ENCODE data around the gene EMCN. TPM values are rescaled to one million over a fixed set of nuclear protein-coding genes. Genes with fewer than 3 reads are reported as not detected.

Gene EMCN
- total RNA-seq, 1 donor from 2014 or later, result not detected

DNA sequence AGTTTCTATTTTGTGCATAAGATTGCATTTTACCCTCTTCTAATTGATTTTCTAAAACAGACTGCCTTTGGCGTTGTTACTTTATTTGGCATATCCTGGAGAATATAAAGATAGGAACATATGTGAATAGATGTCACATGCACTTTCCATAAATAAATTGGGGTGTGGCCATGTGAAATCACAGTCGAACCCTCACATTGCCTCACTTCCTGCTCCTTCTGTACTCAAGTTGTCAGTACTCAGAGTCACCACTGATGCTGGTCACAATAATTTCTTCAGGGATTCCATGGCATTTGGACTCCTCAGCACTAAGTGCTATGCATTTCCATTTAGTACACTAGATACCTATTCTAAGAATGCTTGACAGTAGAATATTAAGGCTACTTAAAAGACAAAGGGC lies 1.4 kb upstream of the EMCN start:
- TF ChIP-seq, protein P1, sequence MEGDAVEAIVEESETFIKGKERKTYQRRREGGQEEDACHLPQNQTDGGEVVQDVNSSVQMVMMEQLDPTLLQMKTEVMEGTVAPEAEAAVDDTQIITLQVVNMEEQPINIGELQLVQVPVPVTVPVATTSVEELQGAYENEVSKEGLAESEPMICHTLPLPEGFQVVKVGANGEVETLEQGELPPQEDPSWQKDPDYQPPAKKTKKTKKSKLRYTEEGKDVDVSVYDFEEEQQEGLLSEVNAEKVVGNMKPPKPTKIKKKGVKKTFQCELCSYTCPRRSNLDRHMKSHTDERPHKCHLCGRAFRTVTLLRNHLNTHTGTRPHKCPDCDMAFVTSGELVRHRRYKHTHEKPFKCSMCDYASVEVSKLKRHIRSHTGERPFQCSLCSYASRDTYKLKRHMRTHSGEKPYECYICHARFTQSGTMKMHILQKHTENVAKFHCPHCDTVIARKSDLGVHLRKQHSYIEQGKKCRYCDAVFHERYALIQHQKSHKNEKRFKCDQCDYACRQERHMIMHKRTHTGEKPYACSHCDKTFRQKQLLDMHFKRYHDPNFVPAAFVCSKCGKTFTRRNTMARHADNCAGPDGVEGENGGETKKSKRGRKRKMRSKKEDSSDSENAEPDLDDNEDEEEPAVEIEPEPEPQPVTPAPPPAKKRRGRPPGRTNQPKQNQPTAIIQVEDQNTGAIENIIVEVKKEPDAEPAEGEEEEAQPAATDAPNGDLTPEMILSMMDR (IDR thresholded peaks at IDR 0.05; ENCODE audit: insufficient read depth, low read depth, low read length), result no peak
- TF ChIP-seq EZH2 (IDR thresholded peaks at IDR 0.05; ENCODE audit: insufficient read depth, low read length), result no peak
- Histone ChIP-seq H2AFZ (ENCODE audit: low read depth, low read length) (no peak overlapping the region), H3K4me3 (ENCODE audit: insufficient read depth, low read depth, low read length) (no peak overlapping the region), H3K79me2 (ENCODE audit: insufficient read depth, low read length) (no peaks in the 10 kb centered on the region), H3K9me3 (ENCODE audit: insufficient read depth, low read depth, low read length) (no peaks in the 10 kb centered on the region), H4K20me1 (ENCODE audit: insufficient read depth, low read length) (no peaks in the 10 kb centered on the region), H3K9ac (ENCODE audit: low read length) (no peak overlapping the region), H3K4me1 (ENCODE audit: insufficient read depth, low read length) (no peaks in the 10 kb centered on the region), H3K4me2 (ENCODE audit: low read length) (no peak overlapping the region), H3K36me3 (ENCODE audit: insufficient read depth, low read length) (no peaks in the 10 kb centered on the region), H3K27ac (ENCODE audit: low read depth, low read length) (no peak overlapping the region), H3K27me3 (ENCODE audit: insufficient read depth, low read length) (no peaks in the 10 kb centered on the region)
- H3K27ac Mint-ChIP-seq (ENCODE audit: unreplicated experiment), result no peak overlapping the region
- no peaks in the 10 kb centered on the region for H3K27me3 Mint-ChIP-seq (ENCODE audit: low read depth, unreplicated experiment)
- H3K36me3 Mint-ChIP-seq (ENCODE audit: low read depth, unreplicated experiment), result no peaks in the 10 kb centered on the region
- no peaks in the 10 kb centered on the region for H3K9me3 Mint-ChIP-seq (ENCODE audit: unreplicated experiment)
- peaks cover 4% of the 10 kb centered on the region for H3K4me1 Mint-ChIP-seq (ENCODE audit: low read depth, unreplicated experiment)
- H3K4me3 Mint-ChIP-seq (ENCODE audit: unreplicated experiment), result no peak overlapping the region
- DNase-seq (ENCODE audit: low read depth) (no peak), FAIRE-seq (no peak)

DNA sequence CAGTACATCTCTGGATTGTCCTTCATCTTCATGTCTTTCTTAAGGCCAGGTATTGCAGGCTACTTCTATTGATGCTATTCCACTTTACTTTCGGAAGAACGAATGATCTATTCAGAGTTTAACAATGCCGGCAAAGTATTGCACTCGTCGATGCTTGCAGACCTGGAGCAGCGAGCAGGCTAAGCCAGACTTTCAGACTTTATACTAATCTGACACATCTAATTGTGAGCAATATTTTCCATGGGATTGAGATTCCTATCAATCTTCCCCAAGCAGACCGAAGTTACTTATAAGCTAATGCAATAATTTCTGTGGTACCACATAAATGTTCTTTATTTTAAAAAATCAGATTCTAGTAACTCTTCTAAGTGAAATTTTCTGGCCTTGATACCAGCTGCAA lies 1.6 kb downstream of the EMCN start:
- H3K4me1 ChIP-seq (ENCODE audit: insufficient read depth, low read length), result no peaks in the 10 kb centered on the region
- H3K4me2 ChIP-seq (ENCODE audit: low read length), result no peak overlapping the region
- no peaks in the 10 kb centered on the region for H3K27me3 ChIP-seq (ENCODE audit: insufficient read depth, low read length)
- TF ChIP-seq EZH2 (IDR thresholded peaks at IDR 0.05; ENCODE audit: insufficient read depth, low read length), result no peak
- TF ChIP-seq, protein P1 (IDR thresholded peaks at IDR 0.05; ENCODE audit: insufficient read depth, low read depth, low read length), result no peak
- DNase-seq (ENCODE audit: low read depth) (no peak), FAIRE-seq (no peak)
- H3K4me3 Mint-ChIP-seq (ENCODE audit: unreplicated experiment), result no peak overlapping the region
- H3K9ac ChIP-seq (ENCODE audit: low read length), result no peak overlapping the region
- H3K36me3 Mint-ChIP-seq (ENCODE audit: low read depth, unreplicated experiment), result no peaks in the 10 kb centered on the region
- H3K79me2 ChIP-seq (ENCODE audit: insufficient read depth, low read length), result no peaks in the 10 kb centered on the region
- no peak overlapping the region for H2AFZ ChIP-seq (ENCODE audit: low read depth, low read length)
- H3K9me3 ChIP-seq (ENCODE audit: insufficient read depth, low read depth, low read length), result no peaks in the 10 kb centered on the region
- H3K27me3 Mint-ChIP-seq (ENCODE audit: low read depth, unreplicated experiment), result no peaks in the 10 kb centered on the region
- no peaks in the 10 kb centered on the region for H4K20me1 ChIP-seq (ENCODE audit: insufficient read depth, low read length)
- no peaks in the 10 kb centered on the region for H3K9me3 Mint-ChIP-seq (ENCODE audit: unreplicated experiment)
- no peak overlapping the region for H3K27ac ChIP-seq (ENCODE audit: low read depth, low read length)
- no peak overlapping the region for H3K27ac Mint-ChIP-seq (ENCODE audit: unreplicated experiment)
- no peaks in the 10 kb centered on the region for H3K36me3 ChIP-seq (ENCODE audit: insufficient read depth, low read length)
- peaks cover 8% of the 10 kb centered on the region for H3K4me1 Mint-ChIP-seq (ENCODE audit: low read depth, unreplicated experiment)
- no peak overlapping the region for H3K4me3 ChIP-seq (ENCODE audit: insufficient read depth, low read depth, low read length)

DNA sequence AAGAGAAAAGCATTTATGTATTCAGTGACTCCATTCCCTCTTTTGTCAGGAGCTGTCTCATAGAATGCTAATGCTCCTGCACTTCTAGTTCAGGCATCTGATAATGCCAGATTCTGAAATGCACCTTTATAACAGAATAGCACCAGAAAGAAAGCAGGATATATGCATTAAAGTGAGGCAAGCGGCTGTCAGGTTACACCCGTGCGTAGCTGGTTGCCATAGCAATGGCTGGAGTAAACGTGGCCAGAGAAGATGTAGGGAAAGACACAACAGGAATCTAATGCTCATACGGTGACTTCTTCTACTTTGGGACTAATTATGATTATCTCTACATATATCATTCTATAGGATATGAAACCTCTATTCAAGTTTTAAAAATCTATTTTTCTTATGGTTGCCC lies 5.9 kb downstream of the EMCN start:
- H3K9me3 Mint-ChIP-seq (ENCODE audit: unreplicated experiment), result no peaks in the 10 kb centered on the region
- Histone ChIP-seq H3K79me2 (ENCODE audit: insufficient read depth, low read length) (no peaks in the 10 kb centered on the region), H4K20me1 (ENCODE audit: insufficient read depth, low read length) (no peaks in the 10 kb centered on the region), H3K4me1 (ENCODE audit: insufficient read depth, low read length) (no peaks in the 10 kb centered on the region), H3K9ac (ENCODE audit: low read length) (no peak overlapping the region), H3K27me3 (ENCODE audit: insufficient read depth, low read length) (no peaks in the 10 kb centered on the region), H3K27ac (ENCODE audit: low read depth, low read length) (no peak overlapping the region), H3K9me3 (ENCODE audit: insufficient read depth, low read depth, low read length) (no peaks in the 10 kb centered on the region), H3K4me3 (ENCODE audit: insufficient read depth, low read depth, low read length) (no peak overlapping the region), H3K36me3 (ENCODE audit: insufficient read depth, low read length) (no peaks in the 10 kb centered on the region), H3K4me2 (ENCODE audit: low read length) (no peak overlapping the region), H2AFZ (ENCODE audit: low read depth, low read length) (no peak overlapping the region)
- H3K36me3 Mint-ChIP-seq (ENCODE audit: low read depth, unreplicated experiment), result no peaks in the 10 kb centered on the region
- H3K27me3 Mint-ChIP-seq (ENCODE audit: low read depth, unreplicated experiment), result no peaks in the 10 kb centered on the region
- peaks cover 4% of the 10 kb centered on the region for H3K4me1 Mint-ChIP-seq (ENCODE audit: low read depth, unreplicated experiment)
- no peak for TF ChIP-seq EZH2 (IDR thresholded peaks at IDR 0.05; ENCODE audit: insufficient read depth, low read length)
- TF ChIP-seq, protein P1 (IDR thresholded peaks at IDR 0.05; ENCODE audit: insufficient read depth, low read depth, low read length), result no peak
- H3K4me3 Mint-ChIP-seq (ENCODE audit: unreplicated experiment), result no peak overlapping the region
- FAIRE-seq, result no peak
- DNase-seq (ENCODE audit: low read depth), result no peak
- no peak overlapping the region for H3K27ac Mint-ChIP-seq (ENCODE audit: unreplicated experiment)
